Measurements from ENCODE around the gene PRDM11.
A peak's percentile ranks its signal among the peaks of the same experiment; 100 is the strongest.
"Not testable (repeated sequence)": the region's sequence is repeated elsewhere in the genome, so short reads cannot be mapped to it uniquely, and the experiment has no call there.

PRDM11 gene

GRCh38 chr11:45146072-45147016, at the start of gene PRDM11:
Gene PRDM11 (plus strand): TSS chr11:45146639. CDS start chr11:45181767, 35,128 bp downstream.
- DNase-seq: no peak

DNA sequence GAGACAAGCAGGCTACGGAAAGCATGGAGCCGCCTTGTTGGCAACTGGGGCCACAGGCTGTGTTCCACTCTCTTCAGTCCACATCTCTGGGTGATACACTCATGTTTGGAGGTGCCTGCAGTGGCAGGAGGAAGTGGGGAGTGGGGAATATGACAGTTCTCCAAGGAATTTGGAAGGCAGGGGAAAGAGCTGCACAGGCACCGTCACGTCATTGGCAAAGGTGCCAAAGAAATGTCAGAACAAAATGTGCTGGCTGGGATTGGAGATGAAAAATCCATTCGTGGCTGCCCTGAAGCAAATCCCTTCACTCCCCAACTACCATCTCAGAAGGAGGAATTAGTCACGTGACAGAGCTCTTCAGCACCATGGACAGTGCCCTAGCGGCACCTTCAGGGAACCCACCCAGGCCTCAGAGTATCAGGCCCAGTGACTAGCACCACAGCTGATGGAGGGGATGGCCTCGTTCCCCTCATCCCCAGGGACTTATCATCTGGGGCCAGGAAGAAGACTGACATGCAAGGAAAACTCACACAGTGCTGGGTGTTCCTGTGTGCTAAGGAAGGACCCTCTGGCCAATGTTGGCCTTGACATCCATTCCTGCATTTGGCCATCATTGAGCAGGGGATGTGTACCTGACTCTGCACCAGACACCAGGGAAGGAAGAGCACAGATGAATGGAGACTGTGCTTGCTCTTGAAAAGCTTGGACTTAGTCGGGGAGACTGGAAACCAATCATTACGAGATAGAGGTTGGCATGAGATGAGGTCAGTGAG, 48.5 kb upstream of the PRDM11 start:
- peak; percentile 34 for DNase-seq

DNA sequence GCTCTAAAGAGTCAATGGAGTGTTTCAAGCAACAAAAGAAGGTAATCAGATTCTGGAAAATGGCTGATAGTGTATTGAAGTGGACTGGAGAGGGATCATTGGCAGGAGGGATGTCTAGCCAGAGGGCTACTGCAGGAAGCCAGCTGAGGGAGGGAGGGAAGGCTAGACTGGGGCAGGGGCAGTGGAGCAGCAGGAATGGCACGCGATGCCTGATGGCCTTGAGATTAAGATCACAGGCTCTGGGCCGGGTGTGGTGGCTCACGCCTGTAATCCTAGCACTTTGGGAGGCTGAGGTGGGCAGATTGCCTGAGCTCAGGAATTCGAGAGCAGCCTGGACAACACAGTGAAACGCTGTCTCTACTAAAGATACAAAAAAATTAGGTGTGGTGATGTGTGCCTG, 47.5 kb upstream of the PRDM11 start:
- no peak for DNase-seq

- DNase-seq: no peak
These were observed 46.1 kb upstream of the PRDM11 start for GRCh38 chr11:45100339-45100738.

- DNase-seq: no peak
These were observed 44.1 kb upstream of the PRDM11 start for GRCh38 chr11:45102361-45102809.

DNA sequence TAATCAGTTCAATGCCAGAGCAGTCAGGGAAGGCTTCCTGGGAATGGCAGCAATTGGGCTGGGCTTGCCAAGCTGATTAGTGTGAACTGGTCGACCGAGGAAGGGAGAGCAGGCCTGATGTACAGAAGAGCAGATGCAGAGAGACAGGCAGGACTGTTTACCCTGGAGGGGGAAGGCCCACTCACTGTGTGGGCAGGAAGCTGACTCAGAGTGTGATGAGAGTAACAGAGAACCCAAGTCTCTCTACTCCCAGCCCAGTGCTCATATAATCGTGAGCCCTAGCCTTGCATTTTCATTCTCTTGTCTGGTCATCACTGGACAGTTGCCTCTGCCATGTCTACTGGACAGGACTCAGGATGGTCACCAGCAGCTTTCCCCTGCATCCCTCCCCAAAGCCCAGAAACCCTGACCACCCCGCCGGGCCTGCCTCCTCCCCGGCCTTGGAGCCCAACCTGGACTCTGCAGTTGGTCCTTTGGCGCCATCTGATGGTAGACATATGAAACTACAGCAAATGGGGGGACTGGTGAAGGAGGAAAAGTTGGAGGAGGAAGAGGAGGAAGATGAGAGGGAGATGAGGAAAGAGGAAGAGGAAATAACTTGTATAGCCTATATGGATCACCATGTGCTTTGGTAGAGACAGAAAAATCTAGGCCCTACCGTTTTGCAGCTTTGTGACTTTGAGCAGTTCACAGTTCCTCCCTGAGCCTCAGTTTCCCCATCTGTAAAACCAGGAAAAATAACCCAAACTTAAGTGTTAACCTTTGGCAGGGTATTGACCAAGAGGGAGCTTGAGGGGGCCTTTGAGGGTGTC, 43.4 kb upstream of the PRDM11 start:
- DNase-seq: peak; percentile 65

DNA sequence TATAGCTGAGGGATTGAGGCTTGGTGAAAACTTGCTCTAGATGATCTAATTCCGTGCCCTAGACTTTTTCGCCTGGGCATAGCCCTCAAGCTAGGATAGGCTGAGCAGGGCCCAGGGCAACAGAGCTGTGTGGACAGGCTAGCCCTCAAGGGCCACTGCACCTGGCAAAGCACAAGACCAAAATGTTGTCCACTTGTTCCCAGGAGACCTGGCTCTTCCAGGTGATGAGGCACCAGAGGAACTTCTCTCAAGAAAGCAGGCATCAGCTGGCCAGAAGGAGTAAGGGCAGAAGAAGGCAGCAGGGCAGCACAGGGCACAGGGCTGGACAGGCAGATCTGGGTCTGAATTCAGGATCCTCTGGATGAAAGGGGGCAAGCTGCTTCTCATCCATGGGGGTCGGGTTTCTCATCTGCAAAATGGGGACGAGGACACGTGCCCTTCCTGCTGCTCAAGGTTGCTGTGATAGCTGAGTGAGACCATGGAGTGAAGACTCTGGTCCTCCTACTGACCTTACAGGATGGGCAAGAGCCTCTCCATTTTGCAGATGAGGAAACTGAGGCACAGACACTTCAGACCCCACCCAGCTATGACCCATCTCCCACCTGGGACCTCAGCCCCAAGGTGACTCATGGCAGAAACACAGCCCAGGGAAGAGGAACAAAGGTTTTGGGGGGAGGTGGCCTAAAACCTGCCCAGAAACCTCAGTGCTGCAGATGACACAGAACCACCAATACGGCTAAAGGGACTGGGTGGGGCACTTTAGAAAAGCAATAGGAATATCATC, 42.2 kb upstream of the PRDM11 start:
- no peak for DNase-seq

- DNase-seq: no peak
These were observed 41.7 kb upstream of the PRDM11 start for GRCh38 chr11:45104790-45105084.

DNA sequence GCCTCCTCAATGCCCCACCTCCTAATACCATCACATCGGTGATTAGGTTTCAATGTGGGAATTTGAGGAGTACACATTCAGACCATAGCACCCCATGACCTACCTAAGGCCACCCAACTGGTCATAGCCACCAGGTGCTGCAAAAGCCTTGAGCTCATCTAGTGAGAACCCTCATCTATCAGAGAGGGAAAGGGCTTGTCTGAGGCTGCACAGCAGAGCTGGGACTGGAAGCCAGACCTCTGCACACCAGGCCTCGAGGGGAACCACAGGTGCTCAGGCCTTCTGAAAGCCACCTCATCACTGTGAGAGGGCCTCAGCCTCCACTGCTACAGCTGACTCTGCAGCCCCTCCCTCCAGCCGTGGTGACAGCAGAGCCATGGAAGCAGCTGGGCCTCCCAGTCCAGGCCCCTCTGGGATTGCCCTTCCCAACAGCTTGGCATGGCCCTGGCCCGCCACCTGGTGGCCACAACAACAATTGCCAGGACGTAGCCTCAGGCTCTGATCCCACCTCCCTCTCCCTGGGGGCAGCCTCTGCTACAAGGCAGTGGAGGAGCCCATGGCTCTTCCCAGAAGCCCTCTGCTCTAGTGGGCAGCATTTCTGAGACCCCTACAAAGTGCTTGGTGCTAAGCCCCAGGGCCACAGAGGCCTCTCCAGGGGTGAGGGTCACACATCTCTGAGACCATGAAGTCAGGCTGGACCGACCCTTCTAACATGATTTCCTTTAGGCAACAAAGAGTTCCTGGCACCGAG, 41.0 kb upstream of the PRDM11 start:
- peak; percentile 73 for DNase-seq

- no peak for DNase-seq
These were observed 40.5 kb upstream of the PRDM11 start for GRCh38 chr11:45105984-45106375.

DNA sequence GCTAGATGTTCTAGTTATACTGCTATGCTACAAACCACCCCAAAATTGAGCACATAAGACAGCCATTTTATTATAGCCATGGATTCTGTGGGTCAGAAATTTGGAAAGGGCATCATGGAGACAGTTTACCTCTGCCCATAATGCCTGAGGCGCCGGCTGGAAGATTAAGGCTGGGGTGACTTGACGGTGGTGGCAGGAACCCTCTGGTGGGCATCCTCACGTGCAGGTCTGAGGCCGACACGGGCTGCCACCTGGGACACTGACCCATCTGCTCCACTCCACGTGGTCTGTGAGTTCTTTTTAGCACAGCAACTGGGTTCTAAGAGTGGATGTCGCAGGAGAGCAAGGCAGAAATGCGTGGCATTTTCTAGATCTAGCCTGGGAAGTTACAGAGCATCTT, 40.0 kb upstream of the PRDM11 start:
- no peak for DNase-seq

- DNase-seq: no peak
These were observed 39.4 kb upstream of the PRDM11 start for GRCh38 chr11:45107029-45107428.

GRCh38 chr11:45108070-45109064, 38.1 kb upstream of the PRDM11 start:
- DNase-seq: no peak

- no peak for DNase-seq
These were observed 37.0 kb upstream of the PRDM11 start for GRCh38 chr11:45109400-45109799.

GRCh38 chr11:45110562-45110961, 35.9 kb upstream of the PRDM11 start:
- peak; percentile 50 for DNase-seq

GRCh38 chr11:45113807-45114206, 32.6 kb upstream of the PRDM11 start:
- no peak for DNase-seq

GRCh38 chr11:45127836-45128235, 18.6 kb upstream of the PRDM11 start:
- DNase-seq: not testable (repeated sequence)

- no peak for DNase-seq
These were observed 12.6 kb upstream of the PRDM11 start for GRCh38 chr11:45133878-45134277.

GRCh38 chr11:45141171-45141570, 5.3 kb upstream of the PRDM11 start:
- DNase-seq: no peak

DNA sequence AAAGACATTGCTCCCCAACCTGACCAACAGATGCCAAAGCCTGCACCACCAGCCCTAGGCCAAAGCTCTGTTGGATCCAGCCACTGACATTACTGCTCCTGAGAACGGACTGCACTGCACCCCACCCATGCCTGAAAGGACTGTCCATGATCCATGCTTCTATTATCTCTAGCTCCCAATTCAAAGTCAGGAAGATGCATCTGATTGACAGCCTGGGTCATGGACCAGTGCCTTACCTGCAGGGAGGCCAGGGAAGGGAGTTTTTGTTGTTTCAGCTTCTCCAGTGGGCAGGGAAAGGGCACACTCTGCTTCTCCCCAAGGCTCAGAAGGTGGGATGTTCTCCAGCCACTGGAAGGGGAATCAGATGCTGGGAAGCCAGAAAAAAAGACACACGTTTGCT, 4.8 kb upstream of the PRDM11 start:
- DNase-seq: no peak
